Ovary (tissue), 9 donors: ENCODE data around the gene PGAP1. TPM values are rescaled to one million over a fixed set of nuclear protein-coding genes. Genes with fewer than 3 reads are reported as not detected.

Source experiments
- DNase-seq, 5 donors: peaks; one replicate each; pipeline ENCODE4 v3.0.0-alpha.2; 2019 to 2020
- H3K27ac ChIP-seq, 2 donors: fragments of 200-600 bp; one replicate each; pipeline versions ENCODE4 v1.5.1 to v1.8.0; 2019 to 2022
- H3K27me3 ChIP-seq: fragments of 200-600 bp; one replicate; pipeline ENCODE4 v1.8.0; 2022
- H3K36me3 ChIP-seq: fragments of 200-600 bp; sonication (generic); one replicate; pipeline ENCODE4 v1.5.1; 2019
- H3K4me1 ChIP-seq: one replicate; pipeline ENCODE4 v1.8.1; 2013; ENCODE audit warnings: mild to moderate bottlenecking, moderate library complexity; ENCODE audit not compliant: insufficient read depth
- H3K4me3 ChIP-seq: fragments of 200-600 bp; sonication (generic); one replicate; pipeline ENCODE4 v1.5.1; 2017
- H3K9me3 ChIP-seq, 2 donors: fragments of 200-600 bp in 1 of 2; sonication (generic) in 1 of 2; one replicate each; pipeline versions ENCODE4 v1.5.1 to v1.8.1; 2013 to 2019; ENCODE audit warnings: mild to moderate bottlenecking in 1 of 2, moderate library complexity in 1 of 2
- EP300 ChIP-seq: sonication (generic); formaldehyde crosslinking; IDR thresholded peaks from one replicate; pipeline ENCODE4 v1.6.1; 2017; ENCODE audit warnings: antibody characterized with exemption
- POLR2A ChIP-seq: fragments of 450-650 bp; IDR thresholded peaks from one replicate; pipeline ENCODE4 v1.6.1; 2017; ENCODE audit warnings: antibody characterized with exemption, mild to moderate bottlenecking, moderate library complexity
- WGBS, 3 donors: extraction: QIAGEN DNeasy Blood & Tissue Kit in 1 of 3; methylation state at CpG; one replicate each; pipeline versions ENCODE4 v1.1.5 to v1.1.7; 2013 to 2017; 5-methylcytosine and 5-hydroxymethylcytosine counted together
- intact Hi-C, 4 donors: fragments of 100-400 bp; cut with DNase I; formaldehyde crosslinking; loops; one replicate each; pipeline versions ENCODE4 v1.11.0 to v1.15.1; 2022 to 2023
- polyA plus RNA-seq, 2 donors: library from polyadenylated mRNA; stranded (reverse); fragments of 200-250 nt in 1 of 2; fragments of 350-450 nt in 1 of 2; fragmentation: Illumina TruSeq in 1 of 2; extraction: RNeasy Lipid Tissue Mini Kit (QIAGEN cat#74804) in 1 of 2; gene quantifications; one replicate each; pipeline ENCODE4 v1.2.3, GENCODE V29; 2013 to 2014
- total RNA-seq, 7 donors: library from RNA; depleted of rRNA in 2 of 7; stranded (reverse); fragments of >200 nt in 2 of 7; fragmentation: NEBNext Ultra II Directional in 3 of 7; extraction: Animal tissue kit (Norgen Biotek cat#: 25700) in 3 of 7; gene quantifications; one replicate each; pipeline versions ENCODE4 v1.1.0 to v1.2.4, GENCODE V29; 2016 to 2023
- TF ChIP-seq, protein P1 (sequence below), 3 donors: fragments of 450-650 bp in 2 of 3; fragments of 200-600 bp in 1 of 3; IDR thresholded peaks; one replicate each; pipeline versions ENCODE4 v1.5.1 to v1.8.0; 2016 to 2022; ENCODE audit warnings: antibody characterized with exemption in 3 of 3, mild to moderate bottlenecking in 1 of 3
- donor health status: DM: no; HTN: no; CAD: no; lungs with moderate emphysema.
- donor health status: DM: no; HTN: no; CAD: no.
- donor health status: Bipolar disorder and iron deficiency.
- donor health status: DM: yes; HTN: yes; CAD: no.
- donor health status: DM: no; HTN: no; CAD: no.
- donor health status: DM: yes; HTN: yes; CAD: no.

The PGAP1 gene
- total and polyA plus RNA-seq, 9 donors = 3.2 to 39.1 (median 20.6) TPM

- Histone ChIP-seq H3K4me3 (no peak overlapping the region), H3K27me3 (no peaks in the 10 kb centered on the region), H3K4me1 (no peaks in the 10 kb centered on the region), H3K9me3 (no peaks in the 10 kb centered on the region), H3K27ac (no peak overlapping the region), H3K36me3 (no peaks in the 10 kb centered on the region)
- intact Hi-C loops = no loop called here
- no peak for DNase-seq
- no peak for TF ChIP-seq POLR2A
- TF ChIP-seq, protein P1, sequence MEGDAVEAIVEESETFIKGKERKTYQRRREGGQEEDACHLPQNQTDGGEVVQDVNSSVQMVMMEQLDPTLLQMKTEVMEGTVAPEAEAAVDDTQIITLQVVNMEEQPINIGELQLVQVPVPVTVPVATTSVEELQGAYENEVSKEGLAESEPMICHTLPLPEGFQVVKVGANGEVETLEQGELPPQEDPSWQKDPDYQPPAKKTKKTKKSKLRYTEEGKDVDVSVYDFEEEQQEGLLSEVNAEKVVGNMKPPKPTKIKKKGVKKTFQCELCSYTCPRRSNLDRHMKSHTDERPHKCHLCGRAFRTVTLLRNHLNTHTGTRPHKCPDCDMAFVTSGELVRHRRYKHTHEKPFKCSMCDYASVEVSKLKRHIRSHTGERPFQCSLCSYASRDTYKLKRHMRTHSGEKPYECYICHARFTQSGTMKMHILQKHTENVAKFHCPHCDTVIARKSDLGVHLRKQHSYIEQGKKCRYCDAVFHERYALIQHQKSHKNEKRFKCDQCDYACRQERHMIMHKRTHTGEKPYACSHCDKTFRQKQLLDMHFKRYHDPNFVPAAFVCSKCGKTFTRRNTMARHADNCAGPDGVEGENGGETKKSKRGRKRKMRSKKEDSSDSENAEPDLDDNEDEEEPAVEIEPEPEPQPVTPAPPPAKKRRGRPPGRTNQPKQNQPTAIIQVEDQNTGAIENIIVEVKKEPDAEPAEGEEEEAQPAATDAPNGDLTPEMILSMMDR (IDR thresholded peaks at IDR 0.05) = no peak
- no peak for TF ChIP-seq EP300
Measured at GRCh38 chr2:196823750-196824522, 102.6 kb downstream of the PGAP1 start.

DNA sequence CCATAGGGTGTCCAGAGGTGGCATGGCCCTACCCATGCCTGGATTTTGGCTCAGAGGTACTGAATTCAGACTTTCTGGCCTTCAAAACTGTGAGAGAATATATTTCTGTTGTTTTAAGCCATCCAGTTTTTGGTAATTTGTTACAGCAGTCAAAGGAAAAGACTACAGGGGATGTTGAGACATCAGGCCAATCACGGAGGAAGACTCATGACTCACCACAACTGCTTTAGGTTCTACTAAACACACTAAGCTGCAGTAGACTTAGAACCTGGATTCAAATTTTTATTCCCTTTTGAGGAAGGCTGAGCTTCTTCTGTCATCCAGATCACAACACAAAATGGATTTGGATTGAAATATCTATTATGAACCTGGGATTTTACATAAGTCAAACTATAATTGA lies 105.3 kb downstream of the PGAP1 start:
- intact Hi-C loops = no loop called here
- WGBS, 3 donors = 70 to 85% (median 75%) methylated on average over 1 of the region's 1 CpG
- no peak overlapping the region for H3K27ac ChIP-seq
- H3K36me3 ChIP-seq = no peaks in the 10 kb centered on the region
- H3K9me3 ChIP-seq = no peaks in the 10 kb centered on the region
- DNase-seq = no peak
- H3K27me3 ChIP-seq = no peaks in the 10 kb centered on the region
- no peak overlapping the region for H3K4me3 ChIP-seq
- H3K4me1 ChIP-seq = no peaks in the 10 kb centered on the region
- TF ChIP-seq, protein P1 (IDR thresholded peaks at IDR 0.05) = no peak
- TF ChIP-seq EP300 (no peak), POLR2A (no peak)

- TF ChIP-seq, protein P1 (IDR thresholded peaks at IDR 0.05) = no peak
- no peak for TF ChIP-seq EP300
- no peak for TF ChIP-seq POLR2A
- Histone ChIP-seq H3K4me3 (no peak within 1 kb of the TSS), H3K27ac (no peak within 1 kb of the TSS), H3K27me3 (no peaks in the 10 kb centered on the region), H3K9me3 (no peaks in the 10 kb centered on the region), H3K4me1 (no peaks in the 10 kb centered on the region), H3K36me3 (no peaks in the 10 kb centered on the region)
- WGBS, 3 donors = 76 to 83% (median 79%) methylated on average over 1 of the region's 1 CpG
- DNase-seq = no peak
- intact Hi-C loops = no loop called here
Measured at GRCh38 chr2:196809260-196809659, 117.2 kb downstream of the PGAP1 start, which contains the start of gene C2orf66. Gene C2orf66 (minus strand): TSS chr2:196809355. CDS start chr2:196809336, 19 bp downstream.

- Histone ChIP-seq H3K27ac (no peak overlapping the region), H3K27me3 (no peaks in the 10 kb centered on the region), H3K36me3 (no peaks in the 10 kb centered on the region), H3K4me3 (no peak overlapping the region), H3K9me3 (no peaks in the 10 kb centered on the region), H3K4me1 (no peaks in the 10 kb centered on the region)
- TF ChIP-seq, protein P1 (IDR thresholded peaks at IDR 0.05) = no peak
- TF ChIP-seq POLR2A (no peak), EP300 (no peak)
- 14 to 33% (median 24%) methylated on average over 2 of the region's 2 CpGs for WGBS, 3 donors
- DNase-seq = no peak
- intact Hi-C loops = no loop called here
Measured at GRCh38 chr2:196808083-196808665, 118.3 kb downstream of the PGAP1 start.
